Stomach (tissue), 9 donors: ENCODE measurements around the gene PARVB. TPM values are rescaled to one million over a fixed set of nuclear protein-coding genes. Genes with fewer than 3 reads are reported as not detected.

Experiments
- DNase-seq, 2 donors: peaks; one replicate each; pipeline versions ENCODE4 v3.0.0 to v3.0.0-alpha.2; 2013 to 2019
- H3K27ac ChIP-seq, 5 donors: fragments of 200-600 bp in 4 of 5; sonication (generic) in 4 of 5; one replicate each; pipeline ENCODE4 v1.5.1; 2013 to 2019; ENCODE audit warnings: mild to moderate bottlenecking in 1 of 5, moderate library complexity in 1 of 5
- H3K27me3 ChIP-seq, 3 donors: fragments of 200-600 bp; sonication (generic); one replicate each; pipeline ENCODE4 v1.5.1; 2017 to 2019; ENCODE audit warnings: mixed run types in 1 of 3
- H3K36me3 ChIP-seq, 4 donors: fragments of 200-600 bp; sonication (generic); 1 replicate in 3 of 4; 2 replicates in 1 of 4; pipeline ENCODE4 v1.5.1; 2016 to 2019
- H3K4me1 ChIP-seq, 4 donors: fragments of 200-600 bp; sonication (generic); one replicate each; pipeline ENCODE4 v1.5.1; 2016 to 2019
- H3K4me3 ChIP-seq, 4 donors: fragments of 200-600 bp; sonication (generic) in 3 of 4; one replicate each; pipeline ENCODE4 v1.5.1; 2016 to 2019; ENCODE audit warnings: mild to moderate bottlenecking in 1 of 4
- H3K9me3 ChIP-seq, 4 donors: fragments of 200-600 bp; sonication (generic); one replicate each; pipeline ENCODE4 v1.5.1; 2016 to 2019
- CTCF ChIP-seq, 7 experiments: fragments of 450-650 bp in 4 of 7; fragments of 200-600 bp in 3 of 7; sonication (generic) in 3 of 7; IDR thresholded peaks; one replicate each; pipeline ENCODE4 v1.5.1; 2016 to 2019; ENCODE audit warnings: antibody characterized with exemption in 7 of 7, control low read depth in 2 of 7, mild to moderate bottlenecking in 1 of 7
- EP300 ChIP-seq: sonication (generic); formaldehyde crosslinking; IDR thresholded peaks from one replicate; pipeline ENCODE4 v1.6.1; 2017; ENCODE audit warnings: antibody characterized with exemption
- POLR2A ChIP-seq, 4 donors: fragments of 450-650 bp; IDR thresholded peaks; one replicate each; pipeline ENCODE4 v1.6.1; 2016; ENCODE audit warnings: antibody characterized with exemption in 4 of 4, control low read depth in 2 of 4, mild to moderate bottlenecking in 1 of 4, moderate library complexity in 1 of 4
- POLR2AphosphoS5 ChIP-seq, 3 donors: sonication (generic); formaldehyde crosslinking; IDR thresholded peaks; one replicate each; pipeline ENCODE4 v1.6.1; 2016; ENCODE audit warnings: antibody characterized with exemption in 3 of 3
- WGBS, 5 donors: extraction: QIAGEN DNeasy Blood & Tissue Kit in 3 of 5; methylation state at CpG; one replicate each; pipeline versions ENCODE4 v1.1.5 to v1.1.7; 2013 to 2018; 5-methylcytosine and 5-hydroxymethylcytosine counted together
- intact Hi-C: fragments of 100-400 bp; cut with DNase I; formaldehyde crosslinking; loops from one replicate; pipeline ENCODE4 v1.15.1; 2023; ENCODE audit warnings: low total_unique reads
- polyA plus RNA-seq, 3 donors: library from polyadenylated mRNA; stranded (reverse); fragments of 200-250 nt; gene quantifications; one replicate each; pipeline ENCODE4 v1.2.3, GENCODE V29; 2013
- total RNA-seq, 5 donors: library from RNA; depleted of rRNA; stranded (reverse); fragments of >200 nt; gene quantifications; one replicate each; pipeline versions ENCODE4 v1.1.0 to v1.2.3, GENCODE V29; 2014 to 2016
- donor health status: healthy with polysubstance abuse.
- donor health status: Bipolar disorder and iron deficiency.
- donor health status: healthy.

Gene PARVB
- total and polyA plus RNA-seq, 8 donors: 2.9 to 143 (median 19.1) TPM

- H3K4me1 ChIP-seq: no peaks in the 10 kb centered on the region
- H3K4me3 ChIP-seq: no peak overlapping the region
- WGBS, 5 donors: 85 to 92% (median 87%) methylated on average over 13 to 17 of the region's 17 CpGs
- intact Hi-C loops: no loop called here
- TF ChIP-seq POLR2AphosphoS5 (IDR thresholded peaks at IDR 0.05) (no peak), EP300 (no peak), POLR2A (IDR thresholded peaks at IDR 0.05) (no peak), CTCF (IDR thresholded peaks at IDR 0.05) (no peak)
- H3K9me3 ChIP-seq: no peaks in the 10 kb centered on the region
- no peak for DNase-seq
- peaks cover 0 to 58% (median 37%) of the 10 kb centered on the region in 4 donors for H3K36me3 ChIP-seq
- no peaks in the 10 kb centered on the region for H3K27me3 ChIP-seq
- no peak overlapping the region for H3K27ac ChIP-seq
Measured at GRCh38 chr22:44098021-44098739, 74.1 kb downstream of the PARVB start.

- intact Hi-C loops: no loop called here
- TF ChIP-seq EP300: no peak
- no peak for TF ChIP-seq POLR2AphosphoS5 (IDR thresholded peaks at IDR 0.05)
- no peak for TF ChIP-seq POLR2A (IDR thresholded peaks at IDR 0.05)
- TF ChIP-seq CTCF (IDR thresholded peaks at IDR 0.05): no peak
- Histone ChIP-seq H3K36me3 (peaks cover 0 to 67% (median 38%) of the 10 kb centered on the region in 4 donors), H3K4me1 (no peaks in the 10 kb centered on the region), H3K9me3 (no peaks in the 10 kb centered on the region), H3K27me3 (no peaks in the 10 kb centered on the region), H3K27ac (no peak overlapping the region), H3K4me3 (no peak overlapping the region)
- 80 to 91% (median 86%) methylated on average over 14 to 15 of the region's 15 CpGs for WGBS, 5 donors
- DNase-seq: no peak
Measured at GRCh38 chr22:44098966-44099530, 74.9 kb downstream of the PARVB start.

GRCh38 chr22:44099696-44100095 is 75.6 kb downstream of the PARVB start:
- no peak for TF ChIP-seq CTCF (IDR thresholded peaks at IDR 0.05)
- TF ChIP-seq POLR2AphosphoS5 (IDR thresholded peaks at IDR 0.05): no peak
- no peak for TF ChIP-seq POLR2A (IDR thresholded peaks at IDR 0.05)
- intact Hi-C loops: no loop called here
- Histone ChIP-seq H3K4me3 (no peak overlapping the region), H3K27me3 (no peaks in the 10 kb centered on the region), H3K4me1 (no peaks in the 10 kb centered on the region), H3K27ac (no peak overlapping the region), H3K9me3 (no peaks in the 10 kb centered on the region), H3K36me3 (peaks cover 0 to 70% (median 35%) of the 10 kb centered on the region in 4 donors)
- DNase-seq: no peak
- WGBS, 5 donors: 89 to 97% (median 93%) methylated on average over 13 of the region's 13 CpGs

- no peaks in the 10 kb centered on the region for H3K9me3 ChIP-seq
- DNase-seq: no peak
- 90 to 96% (median 95%) methylated on average over 4 to 13 of the region's 13 CpGs for WGBS, 5 donors
- no peaks in the 10 kb centered on the region for H3K27me3 ChIP-seq
- peaks cover 0 to 67% (median 28%) of the 10 kb centered on the region in 4 donors for H3K36me3 ChIP-seq
- no peak overlapping the region for H3K4me3 ChIP-seq
- TF ChIP-seq EP300: no peak
- TF ChIP-seq POLR2A (IDR thresholded peaks at IDR 0.05): no peak
- no peak for TF ChIP-seq CTCF (IDR thresholded peaks at IDR 0.05)
- TF ChIP-seq POLR2AphosphoS5 (IDR thresholded peaks at IDR 0.05): no peak
- no peak overlapping the region for H3K27ac ChIP-seq
- intact Hi-C loops: no loop called here
- no peaks in the 10 kb centered on the region for H3K4me1 ChIP-seq
Measured at GRCh38 chr22:44100411-44100810, 76.3 kb downstream of the PARVB start.
